Endothelial cell (in vitro differentiated cells): Measurements from ENCODE around the gene ZNF518B. TPM values are rescaled to one million over a fixed set of nuclear protein-coding genes. Genes with fewer than 3 reads are reported as not detected.

ENCODE experiments used
- DNase-seq: peaks from one replicate; pipeline ENCODE4 v3.0.0; 2021; ENCODE audit warnings: low spot score
- H3K27ac Mint-ChIP-seq: one replicate; pipeline ENCODE4 v1.8.0; 2021; ENCODE audit warnings: mixed read lengths, inconsistent platforms; ENCODE audit not compliant: unreplicated experiment
- H3K27me3 Mint-ChIP-seq: one replicate; pipeline ENCODE4 v1.8.0; 2021; ENCODE audit warnings: mild to moderate bottlenecking, moderate library complexity, mixed read lengths, inconsistent platforms; ENCODE audit not compliant: unreplicated experiment
- H3K36me3 Mint-ChIP-seq: one replicate; pipeline ENCODE4 v1.8.0; 2021; ENCODE audit warnings: mild to moderate bottlenecking, low read depth, mixed read lengths, inconsistent platforms; ENCODE audit not compliant: unreplicated experiment
- H3K4me1 Mint-ChIP-seq: one replicate; pipeline ENCODE4 v1.8.0; 2021; ENCODE audit warnings: mild to moderate bottlenecking, mixed read lengths, inconsistent platforms; ENCODE audit not compliant: unreplicated experiment
- H3K4me3 Mint-ChIP-seq: one replicate; pipeline ENCODE4 v1.8.0; 2021; ENCODE audit warnings: mild to moderate bottlenecking, mixed read lengths, inconsistent platforms; ENCODE audit not compliant: unreplicated experiment
- H3K9me3 Mint-ChIP-seq: one replicate; pipeline ENCODE4 v1.8.0; 2021; ENCODE audit warnings: mixed read lengths, inconsistent platforms; ENCODE audit not compliant: unreplicated experiment
- CTCF ChIP-seq: fragments of 200-600 bp; sonication (generic); IDR thresholded peaks from one replicate; pipeline ENCODE4 v1.5.0; 2021; ENCODE audit warnings: antibody characterized with exemption; ENCODE audit not compliant: unreplicated experiment
- total RNA-seq: library from RNA; stranded (reverse); fragmentation: NEBNext Ultra II Directional; extraction: Animal tissue kit (Norgen Biotek cat#: 25700); gene quantifications from one replicate; pipeline ENCODE4 v1.2.1, GENCODE V29; 2021; ENCODE audit not compliant: unreplicated experiment

ZNF518B gene
- total RNA-seq, 1 donor from 2014 or later: 44.0 TPM

GRCh38 chr4:10416441-10416840 is 40.8 kb downstream of the ZNF518B start:
- DNase-seq: no peak
- H3K4me3 Mint-ChIP-seq: no peak overlapping the region
- H3K27ac Mint-ChIP-seq: no peak overlapping the region
- peaks cover 1% of the 10 kb centered on the region for H3K27me3 Mint-ChIP-seq
- no peak for TF ChIP-seq CTCF
- H3K36me3 Mint-ChIP-seq: no peaks in the 10 kb centered on the region
- H3K4me1 Mint-ChIP-seq: peaks cover 6% of the 10 kb centered on the region
- H3K9me3 Mint-ChIP-seq: no peaks in the 10 kb centered on the region

- Mint-ChIP-seq H3K27me3 (peaks cover 1% of the 10 kb centered on the region), H3K9me3 (no peaks in the 10 kb centered on the region), H3K36me3 (no peaks in the 10 kb centered on the region), H3K27ac (no peak overlapping the region), H3K4me1 (peaks cover 6% of the 10 kb centered on the region), H3K4me3 (no peak overlapping the region)
- no peak for DNase-seq
- TF ChIP-seq CTCF: no peak
These were observed 44.0 kb downstream of the ZNF518B start for GRCh38 chr4:10413177-10413576.

GRCh38 chr4:10405672-10406071 is 51.6 kb downstream of the ZNF518B start:
- no peak for TF ChIP-seq CTCF
- no peak overlapping the region for H3K27ac Mint-ChIP-seq
- peaks cover 3% of the 10 kb centered on the region for H3K4me1 Mint-ChIP-seq
- no peak overlapping the region for H3K4me3 Mint-ChIP-seq
- DNase-seq: no peak
- H3K9me3 Mint-ChIP-seq: no peaks in the 10 kb centered on the region
- H3K36me3 Mint-ChIP-seq: no peaks in the 10 kb centered on the region
- H3K27me3 Mint-ChIP-seq: no peaks in the 10 kb centered on the region

GRCh38 chr4:10403633-10404445 is 53.4 kb downstream of the ZNF518B start:
- Mint-ChIP-seq H3K27ac (no peak overlapping the region), H3K36me3 (no peaks in the 10 kb centered on the region), H3K4me1 (peaks cover 3% of the 10 kb centered on the region)

More at GRCh38 chr4:10403633-10404445, 53.4 kb downstream of the ZNF518B start:
- Mint-ChIP-seq H3K4me3 (no peak overlapping the region), H3K9me3 (no peaks in the 10 kb centered on the region), H3K27me3 (no peaks in the 10 kb centered on the region)
- TF ChIP-seq CTCF: peak; percentile 34
- DNase-seq: peak; percentile 35
